CD14-positive monocyte (primary cell): Measurements from ENCODE around the gene TNFRSF1A. TPM values are rescaled to one million over a fixed set of nuclear protein-coding genes. Genes with fewer than 3 reads are reported as not detected.

Source experiments
- DNase-seq, 3 donors: peaks; one replicate each; pipeline ENCODE4 v3.0.0-alpha.2; 2011 to 2022
- H2AFZ ChIP-seq: 2 replicates; pipeline ENCODE4 v1.6.0; 2012; ENCODE audit warnings: mild to moderate bottlenecking, low read depth, low read length, inconsistent platforms; ENCODE audit not compliant: insufficient read depth, poor library complexity, severe bottlenecking
- H3K27ac ChIP-seq, 2 donors: 1 replicate in 1 of 2; 2 replicates in 1 of 2; pipeline ENCODE4 v1.5.1; 2012 to 2013; ENCODE audit warnings: low read length in 2 of 2, control low read depth in 1 of 2, inconsistent platforms in 1 of 2, low read depth in 1 of 2, mild to moderate bottlenecking in 1 of 2
- H3K27me3 ChIP-seq, 2 donors: one replicate each; pipeline versions ENCODE4 v1.6.0 to v1.6.1; 2011 to 2013; ENCODE audit warnings: low read length in 2 of 2; ENCODE audit not compliant: control insufficient read depth in 2 of 2, insufficient read depth in 2 of 2
- H3K36me3 ChIP-seq, 2 donors: replicated peaks in 1 of 2; 1 replicate in 1 of 2; 2 replicates in 1 of 2; pipeline versions ENCODE4 v1.5.1 to v1.6.1; 2012 to 2013; ENCODE audit warnings: low read length in 2 of 2, control low read depth in 1 of 2, inconsistent platforms in 1 of 2, mild to moderate bottlenecking in 1 of 2; ENCODE audit not compliant: insufficient read depth in 2 of 2, control insufficient read depth in 1 of 2
- H3K4me1 ChIP-seq, 2 donors: 1 replicate in 1 of 2; 2 replicates in 1 of 2; pipeline versions ENCODE4 v1.5.1 to v1.6.1; 2012 to 2013; ENCODE audit warnings: low read length in 2 of 2, control low read depth in 1 of 2, inconsistent platforms in 1 of 2, mild to moderate bottlenecking in 1 of 2, moderate library complexity in 1 of 2; ENCODE audit not compliant: insufficient read depth in 2 of 2, control insufficient read depth in 1 of 2
- H3K4me2 ChIP-seq: replicated peaks from 2 replicates; pipeline ENCODE3; 2012; ENCODE audit warnings: low read length, moderate library complexity, mild to moderate bottlenecking; ENCODE audit not compliant: poor library complexity, severe bottlenecking; ENCODE audit errors: extremely low read depth
- H3K4me3 ChIP-seq, 3 experiments: fragments of 200-600 bp in 1 of 3; sonication (generic) in 1 of 3; replicated peaks in 1 of 3; 1 replicate in 2 of 3; 2 replicates in 1 of 3; pipeline ENCODE4 v1.5.1; 2011 to 2013; ENCODE audit warnings: low read length in 3 of 3, mild to moderate bottlenecking in 3 of 3, control low read depth in 2 of 3, low read depth in 2 of 3, inconsistent platforms in 1 of 3, moderate library complexity in 1 of 3
- H3K79me2 ChIP-seq: 2 replicates; pipeline ENCODE4 v1.6.0; 2012; ENCODE audit warnings: mild to moderate bottlenecking, control low read depth, inconsistent platforms, low read length, moderate library complexity; ENCODE audit not compliant: insufficient read depth
- H3K9ac ChIP-seq: 2 replicates; pipeline ENCODE4 v1.6.0; 2017; ENCODE audit warnings: low read length, mild to moderate bottlenecking; ENCODE audit not compliant: insufficient read depth, poor library complexity, severe bottlenecking
- H3K9me3 ChIP-seq, 2 donors: replicated peaks in 1 of 2; 1 replicate in 1 of 2; 2 replicates in 1 of 2; pipeline versions ENCODE4 v1.5.1 to v1.6.1; 2012 to 2013; ENCODE audit warnings: low read length in 2 of 2, control low read depth in 1 of 2; ENCODE audit not compliant: control insufficient read depth in 1 of 2, insufficient read depth in 1 of 2
- H4K20me1 ChIP-seq: 2 replicates; pipeline ENCODE4 v1.6.0; 2012; ENCODE audit warnings: mild to moderate bottlenecking, low read length, control low read depth, moderate library complexity; ENCODE audit not compliant: insufficient read depth
- H3K27ac Mint-ChIP-seq, 7 donors: one replicate each; pipeline ENCODE4 v1.8.0; 2020; ENCODE audit warnings: mild to moderate bottlenecking in 7 of 7, mixed read lengths in 7 of 7, moderate library complexity in 6 of 7, inconsistent platforms in 2 of 7
- H3K27me3 Mint-ChIP-seq, 3 donors: one replicate each; pipeline ENCODE4 v1.8.0; 2021 to 2022; ENCODE audit warnings: low read depth in 3 of 3, mild to moderate bottlenecking in 3 of 3, mixed read lengths in 3 of 3, moderate library complexity in 3 of 3, inconsistent platforms in 1 of 3
- H3K36me3 Mint-ChIP-seq, 2 donors: one replicate each; pipeline ENCODE4 v1.8.0; 2020; ENCODE audit warnings: mixed read lengths in 2 of 2, inconsistent platforms in 1 of 2, mild to moderate bottlenecking in 1 of 2
- H3K4me1 Mint-ChIP-seq: one replicate; pipeline ENCODE4 v1.8.0; 2020; ENCODE audit warnings: mild to moderate bottlenecking, mixed read lengths
- H3K4me3 Mint-ChIP-seq, 2 donors: one replicate each; pipeline ENCODE4 v1.8.0; 2020; ENCODE audit warnings: mild to moderate bottlenecking in 2 of 2, mixed read lengths in 2 of 2, moderate library complexity in 1 of 2
- H3K9me3 Mint-ChIP-seq, 7 donors: one replicate each; pipeline ENCODE4 v1.8.0; 2020 to 2022; ENCODE audit warnings: mixed read lengths in 7 of 7, mild to moderate bottlenecking in 6 of 7, moderate library complexity in 6 of 7, inconsistent platforms in 2 of 7
- WGBS: methylation state at CpG from one replicate; pipeline ENCODE4 v1.1.5; 2013; ENCODE audit warnings: missing lambda C conversion rate; ENCODE audit not compliant: insufficient coverage; 5-methylcytosine and 5-hydroxymethylcytosine counted together
- intact Hi-C, 2 donors: fragments of 100-400 bp; cut with micrococcal nuclease; formaldehyde crosslinking; loops; one replicate each; pipeline versions ENCODE4 v1.15.0 to v1.15.1; 2023
- polyA plus RNA-seq, 3 donors: library from polyadenylated mRNA; depleted of rRNA in 1 of 3; unstranded in 2 of 3; stranded (reverse) in 1 of 3; fragments of 300-500 nt in 2 of 3; fragments of >200 nt in 1 of 3; fragmentation: Illumina TruSeq in 2 of 3; gene quantifications; 1 replicate in 2 of 3; 2 replicates in 1 of 3; pipeline ENCODE4 v1.2.3, GENCODE V29; 2012 to 2021
- TF ChIP-seq, protein P1 (sequence below): fragments of 200-600 bp; IDR thresholded peaks from one replicate; pipeline ENCODE4 v1.8.0; 2022; ENCODE audit warnings: antibody characterized with exemption, mild to moderate bottlenecking

Gene TNFRSF1A
- polyA plus RNA-seq, 3 donors: 108 to 157 (median 152) TPM

DNA sequence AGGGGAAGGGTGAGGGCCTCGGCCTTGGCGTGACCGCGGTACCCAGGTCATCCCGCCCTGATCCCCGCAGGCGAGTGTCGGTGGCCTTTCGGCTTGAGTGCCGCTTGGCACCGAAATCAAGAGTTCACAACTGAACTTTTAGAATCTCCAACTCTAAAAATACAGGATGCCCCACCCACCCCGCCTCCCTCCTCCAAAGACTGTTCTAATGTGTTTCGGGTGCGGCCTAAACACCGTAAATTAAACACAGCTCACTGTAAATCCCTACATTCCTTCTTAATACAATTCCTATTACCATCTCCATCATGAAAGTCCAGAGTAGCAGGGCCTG is 22.1 kb upstream of the TNFRSF1A start:
- Histone ChIP-seq H3K4me1 (peaks cover 48 to 76% of the 10 kb centered on the region in 2 donors), H3K27ac (peak overlapping the region; percentile 61 to 93), H3K79me2 (peaks cover 8% of the 10 kb centered on the region), H3K27me3 (no peaks in the 10 kb centered on the region), H4K20me1 (no peaks in the 10 kb centered on the region), H3K9me3 (no peaks in the 10 kb centered on the region), H3K4me2 (peak overlapping the region; percentile 98), H2AFZ (peak overlapping the region; percentile 95), H3K4me3 (peak overlapping the region; percentile 60 to 94 (median 86)), H3K9ac (peak overlapping the region; percentile 86), H3K36me3 (no peaks in the 10 kb centered on the region)
- DNase-seq: no peak
- peaks cover 0 to 2% (median 0%) of the 10 kb centered on the region in 7 donors for H3K9me3 Mint-ChIP-seq
- intact Hi-C loops: no loop called here
- H3K4me3 Mint-ChIP-seq: peak overlapping the region; percentile 81 to 83
- H3K36me3 Mint-ChIP-seq: no peaks in the 10 kb centered on the region
- peaks cover 60% of the 10 kb centered on the region for H3K4me1 Mint-ChIP-seq
- WGBS: under 1% methylated on average over 15 of the region's 15 CpGs
- no peaks in the 10 kb centered on the region for H3K27me3 Mint-ChIP-seq
- H3K27ac Mint-ChIP-seq: peak overlapping the region; percentile 83 to 93 (median 90)
- TF ChIP-seq, protein P1, sequence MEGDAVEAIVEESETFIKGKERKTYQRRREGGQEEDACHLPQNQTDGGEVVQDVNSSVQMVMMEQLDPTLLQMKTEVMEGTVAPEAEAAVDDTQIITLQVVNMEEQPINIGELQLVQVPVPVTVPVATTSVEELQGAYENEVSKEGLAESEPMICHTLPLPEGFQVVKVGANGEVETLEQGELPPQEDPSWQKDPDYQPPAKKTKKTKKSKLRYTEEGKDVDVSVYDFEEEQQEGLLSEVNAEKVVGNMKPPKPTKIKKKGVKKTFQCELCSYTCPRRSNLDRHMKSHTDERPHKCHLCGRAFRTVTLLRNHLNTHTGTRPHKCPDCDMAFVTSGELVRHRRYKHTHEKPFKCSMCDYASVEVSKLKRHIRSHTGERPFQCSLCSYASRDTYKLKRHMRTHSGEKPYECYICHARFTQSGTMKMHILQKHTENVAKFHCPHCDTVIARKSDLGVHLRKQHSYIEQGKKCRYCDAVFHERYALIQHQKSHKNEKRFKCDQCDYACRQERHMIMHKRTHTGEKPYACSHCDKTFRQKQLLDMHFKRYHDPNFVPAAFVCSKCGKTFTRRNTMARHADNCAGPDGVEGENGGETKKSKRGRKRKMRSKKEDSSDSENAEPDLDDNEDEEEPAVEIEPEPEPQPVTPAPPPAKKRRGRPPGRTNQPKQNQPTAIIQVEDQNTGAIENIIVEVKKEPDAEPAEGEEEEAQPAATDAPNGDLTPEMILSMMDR: no peak

- intact Hi-C loops: no loop called here
- no peaks in the 10 kb centered on the region for H3K36me3 Mint-ChIP-seq
- Histone ChIP-seq H3K4me3 (peak overlapping the region; percentile 60 to 94 (median 86)), H3K9ac (peak overlapping the region; percentile 86), H3K9me3 (no peaks in the 10 kb centered on the region), H3K27me3 (no peaks in the 10 kb centered on the region), H3K79me2 (peaks cover 8% of the 10 kb centered on the region), H3K4me1 (peaks cover 48 to 76% of the 10 kb centered on the region in 2 donors), H2AFZ (peak overlapping the region; percentile 95), H3K27ac (peak overlapping the region; percentile 61 to 93), H4K20me1 (no peaks in the 10 kb centered on the region), H3K36me3 (no peaks in the 10 kb centered on the region), H3K4me2 (peak overlapping the region; percentile 98)
- H3K4me3 Mint-ChIP-seq: peak overlapping the region; percentile 81 to 83
- DNase-seq: peak in 2 of 3 donors; percentile 58 to 67
- H3K27me3 Mint-ChIP-seq: no peaks in the 10 kb centered on the region
- WGBS: under 1% methylated on average over 59 of the region's 59 CpGs
- TF ChIP-seq, protein P1: no peak
- H3K27ac Mint-ChIP-seq: peak overlapping the region; percentile 83 to 93 (median 90)
- H3K4me1 Mint-ChIP-seq: peaks cover 60% of the 10 kb centered on the region
- H3K9me3 Mint-ChIP-seq: peaks cover 0 to 2% (median 0%) of the 10 kb centered on the region in 7 donors
Measured at GRCh38 chr12:6363330-6364043, 21.6 kb upstream of the TNFRSF1A start.
